Left lung (tissue), 10 donors: ENCODE data around the gene ASCC1. TPM values are rescaled to one million over a fixed set of nuclear protein-coding genes. Genes with fewer than 3 reads are reported as not detected.

Experiments used
- ATAC-seq: fragments of 200-7000 bp; cut with Tn5 transposase; one replicate; pipeline ENCODE4 v1.9.1; 2020; ENCODE audit warnings: moderate library complexity
- DNase-seq, 4 donors: peaks; one replicate each; pipeline ENCODE4 v3.0.0-alpha.2; 2013 to 2020
- H3K27ac ChIP-seq, 2 donors: fragments of 200-600 bp; sonication (generic) in 1 of 2; one replicate each; pipeline versions ENCODE4 v1.5.0 to v1.8.0; 2020 to 2021
- H3K27me3 ChIP-seq, 2 donors: fragments of 200-600 bp; sonication (generic) in 1 of 2; one replicate each; pipeline versions ENCODE4 v1.5.0 to v1.8.0; 2020 to 2021
- H3K36me3 ChIP-seq, 2 donors: fragments of 200-600 bp; sonication (generic) in 1 of 2; one replicate each; pipeline versions ENCODE4 v1.5.0 to v1.8.0; 2020 to 2021
- H3K4me1 ChIP-seq, 2 donors: fragments of 200-600 bp; one replicate each; pipeline ENCODE4 v1.8.0; 2021
- H3K4me3 ChIP-seq, 2 donors: fragments of 200-600 bp; sonication (generic) in 1 of 2; one replicate each; pipeline versions ENCODE4 v1.5.0 to v1.8.0; 2020 to 2021; ENCODE audit warnings: mild to moderate bottlenecking in 1 of 2
- H3K9me3 ChIP-seq, 2 donors: fragments of 200-600 bp; sonication (generic) in 1 of 2; one replicate each; pipeline versions ENCODE4 v1.5.0 to v1.8.0; 2020 to 2021
- intact Hi-C, 2 donors: fragments of 100-400 bp; cut with DNase I; formaldehyde crosslinking; loops; one replicate each; pipeline versions ENCODE4 v1.11.2 to v1.14.2; 2022
- polyA plus RNA-seq, 6 donors: library from polyadenylated mRNA; unstranded; fragments of 120-200 nt; gene quantifications; one replicate each; pipeline ENCODE4 v1.2.1, GENCODE V29; 2013; ENCODE audit not compliant: insufficient read length in 6 of 6
- total RNA-seq, 2 donors: library from RNA; stranded (reverse); fragmentation: NEBNext Ultra II Directional; extraction: Animal tissue kit (Norgen Biotek cat#: 25700); gene quantifications; one replicate each; pipeline ENCODE4 v1.2.1, GENCODE V29; 2021
- TF ChIP-seq, protein P1 (sequence below), 2 donors: fragments of 200-600 bp; sonication (generic) in 1 of 2; IDR thresholded peaks; one replicate each; pipeline versions ENCODE4 v1.5.0 to v1.8.0; 2021; ENCODE audit warnings: antibody characterized with exemption in 2 of 2
- donor health status: DM: no; HTN: yes; CAD: no.
- donor health status: DM: no; HTN: no; CAD: no.

ASCC1 gene
- total and polyA plus RNA-seq, 8 donors: 27.0 to 48.2 (median 37.4) TPM

DNA sequence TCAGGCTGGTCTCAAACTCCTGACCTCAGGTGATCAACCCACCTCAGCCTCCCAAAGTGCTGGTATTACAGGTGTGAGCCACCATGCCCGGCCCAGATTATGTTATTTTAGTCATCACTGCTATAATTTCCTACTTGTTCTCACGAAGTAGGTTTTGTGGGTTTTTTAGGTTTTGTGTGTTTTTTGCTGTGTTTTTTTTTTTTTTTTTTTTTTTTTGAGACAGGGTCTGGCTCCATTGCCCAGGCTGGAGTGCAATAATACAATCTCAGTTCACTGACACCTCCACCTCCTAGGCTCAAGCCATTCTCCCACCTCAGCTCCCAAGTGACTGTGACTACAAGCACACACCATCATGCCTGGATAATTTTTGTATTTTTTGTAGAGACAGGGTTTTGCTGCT lies 21.1 kb downstream of the ASCC1 start:
- DNase-seq: no peak
- TF ChIP-seq, protein P1, sequence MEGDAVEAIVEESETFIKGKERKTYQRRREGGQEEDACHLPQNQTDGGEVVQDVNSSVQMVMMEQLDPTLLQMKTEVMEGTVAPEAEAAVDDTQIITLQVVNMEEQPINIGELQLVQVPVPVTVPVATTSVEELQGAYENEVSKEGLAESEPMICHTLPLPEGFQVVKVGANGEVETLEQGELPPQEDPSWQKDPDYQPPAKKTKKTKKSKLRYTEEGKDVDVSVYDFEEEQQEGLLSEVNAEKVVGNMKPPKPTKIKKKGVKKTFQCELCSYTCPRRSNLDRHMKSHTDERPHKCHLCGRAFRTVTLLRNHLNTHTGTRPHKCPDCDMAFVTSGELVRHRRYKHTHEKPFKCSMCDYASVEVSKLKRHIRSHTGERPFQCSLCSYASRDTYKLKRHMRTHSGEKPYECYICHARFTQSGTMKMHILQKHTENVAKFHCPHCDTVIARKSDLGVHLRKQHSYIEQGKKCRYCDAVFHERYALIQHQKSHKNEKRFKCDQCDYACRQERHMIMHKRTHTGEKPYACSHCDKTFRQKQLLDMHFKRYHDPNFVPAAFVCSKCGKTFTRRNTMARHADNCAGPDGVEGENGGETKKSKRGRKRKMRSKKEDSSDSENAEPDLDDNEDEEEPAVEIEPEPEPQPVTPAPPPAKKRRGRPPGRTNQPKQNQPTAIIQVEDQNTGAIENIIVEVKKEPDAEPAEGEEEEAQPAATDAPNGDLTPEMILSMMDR (IDR thresholded peaks at IDR 0.05): no peak
- Histone ChIP-seq H3K4me3 (no peak overlapping the region), H3K27ac (no peak overlapping the region), H3K27me3 (no peaks in the 10 kb centered on the region), H3K4me1 (no peaks in the 10 kb centered on the region), H3K36me3 (peaks cover 0 to 63% of the 10 kb centered on the region in 2 donors), H3K9me3 (no peaks in the 10 kb centered on the region)
- intact Hi-C loops: no loop called here
- ATAC-seq: no peak

GRCh38 chr10:72186982-72187330 lies 29.1 kb downstream of the ASCC1 start:
- DNase-seq (no peak), ATAC-seq (no peak)
- H3K36me3 ChIP-seq: peaks cover 0 to 25% of the 10 kb centered on the region in 2 donors
- H3K27me3 ChIP-seq: no peaks in the 10 kb centered on the region
- no peak overlapping the region for H3K4me3 ChIP-seq
- TF ChIP-seq, protein P1 (IDR thresholded peaks at IDR 0.05): no peak
- peaks cover 4 to 17% of the 10 kb centered on the region in 2 donors for H3K4me1 ChIP-seq
- intact Hi-C loops: no loop called here
- peak overlapping the region; percentile 60 to 83 for H3K27ac ChIP-seq
- H3K9me3 ChIP-seq: peaks cover 0 to 9% of the 10 kb centered on the region in 2 donors

- Histone ChIP-seq H3K36me3 (peaks cover 0 to 27% of the 10 kb centered on the region in 2 donors), H3K27ac (peak overlapping the region; percentile 60 to 83), H3K9me3 (peaks cover 0 to 9% of the 10 kb centered on the region in 2 donors), H3K27me3 (no peaks in the 10 kb centered on the region), H3K4me1 (peaks cover 4 to 17% of the 10 kb centered on the region in 2 donors), H3K4me3 (no peak overlapping the region)
- DNase-seq: peak in 3 of 4 donors; percentile 17 to 47 (median 36)
- TF ChIP-seq, protein P1 (IDR thresholded peaks at IDR 0.05): no peak
- ATAC-seq: peak; percentile 88
- intact Hi-C loops: no loop called here
Observed at GRCh38 chr10:72186258-72186981, 29.7 kb downstream of the ASCC1 start.

- Histone ChIP-seq H3K36me3 (peaks cover 0 to 21% of the 10 kb centered on the region in 2 donors), H3K9me3 (peaks cover 0 to 9% of the 10 kb centered on the region in 2 donors), H3K27me3 (no peaks in the 10 kb centered on the region), H3K27ac (no peak overlapping the region), H3K4me1 (peaks cover 4 to 17% of the 10 kb centered on the region in 2 donors), H3K4me3 (no peak overlapping the region)
- intact Hi-C loops: no loop called here
- no peak for DNase-seq
- TF ChIP-seq, protein P1 (IDR thresholded peaks at IDR 0.05): no peak
- ATAC-seq: no peak
Observed at GRCh38 chr10:72184156-72184555, 31.9 kb downstream of the ASCC1 start.

- intact Hi-C loops: no loop called here
Observed at GRCh38 chr10:72177454-72177853, 38.6 kb downstream of the ASCC1 start.

More at GRCh38 chr10:72177454-72177853, 38.6 kb downstream of the ASCC1 start:
- no peak for DNase-seq
- Histone ChIP-seq H3K27me3 (no peaks in the 10 kb centered on the region), H3K27ac (no peak overlapping the region), H3K4me3 (no peak overlapping the region), H3K4me1 (peaks cover 12 to 17% of the 10 kb centered on the region in 2 donors), H3K9me3 (no peaks in the 10 kb centered on the region), H3K36me3 (peaks cover 0 to 21% of the 10 kb centered on the region in 2 donors)
- no peak for ATAC-seq
- TF ChIP-seq, protein P1 (IDR thresholded peaks at IDR 0.05): no peak
